Activated T-cell treated with anti-CD3 and anti-CD28 coated beads, Interleukin-2, amount 50 U/mL, for 48 hours (primary cell): ENCODE measurements around the gene DOCK3.
"Not testable (repeated sequence)": the region's sequence is repeated elsewhere in the genome, so short reads cannot be mapped to it uniquely, and the experiment has no call there.

Experiments used
- DNase-seq, 2 experiments: peaks; one replicate each; pipeline ENCODE4 v3.0.0-alpha.2; 2020

DOCK3 gene

DNA sequence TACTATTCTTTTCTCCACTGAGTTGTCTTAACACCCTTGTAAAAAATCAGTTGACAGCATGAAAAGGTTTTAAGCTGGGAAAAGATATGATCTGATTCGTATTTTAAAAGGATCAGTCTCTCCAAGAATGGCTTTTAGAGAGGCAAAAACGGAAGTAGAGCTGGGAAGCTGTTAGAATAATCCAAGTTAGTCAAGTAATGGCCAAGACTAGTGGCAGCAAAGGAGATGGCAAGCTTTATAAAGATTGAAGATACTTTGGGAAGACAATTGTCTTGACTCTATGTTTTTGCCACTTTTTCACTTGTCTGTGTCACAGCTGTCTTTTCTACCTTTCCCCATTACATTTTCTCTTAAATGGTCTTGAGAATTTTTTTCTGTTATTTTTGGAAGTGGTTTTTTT lies 466.8 kb downstream of the DOCK3 start:
- no peak for DNase-seq

DNA sequence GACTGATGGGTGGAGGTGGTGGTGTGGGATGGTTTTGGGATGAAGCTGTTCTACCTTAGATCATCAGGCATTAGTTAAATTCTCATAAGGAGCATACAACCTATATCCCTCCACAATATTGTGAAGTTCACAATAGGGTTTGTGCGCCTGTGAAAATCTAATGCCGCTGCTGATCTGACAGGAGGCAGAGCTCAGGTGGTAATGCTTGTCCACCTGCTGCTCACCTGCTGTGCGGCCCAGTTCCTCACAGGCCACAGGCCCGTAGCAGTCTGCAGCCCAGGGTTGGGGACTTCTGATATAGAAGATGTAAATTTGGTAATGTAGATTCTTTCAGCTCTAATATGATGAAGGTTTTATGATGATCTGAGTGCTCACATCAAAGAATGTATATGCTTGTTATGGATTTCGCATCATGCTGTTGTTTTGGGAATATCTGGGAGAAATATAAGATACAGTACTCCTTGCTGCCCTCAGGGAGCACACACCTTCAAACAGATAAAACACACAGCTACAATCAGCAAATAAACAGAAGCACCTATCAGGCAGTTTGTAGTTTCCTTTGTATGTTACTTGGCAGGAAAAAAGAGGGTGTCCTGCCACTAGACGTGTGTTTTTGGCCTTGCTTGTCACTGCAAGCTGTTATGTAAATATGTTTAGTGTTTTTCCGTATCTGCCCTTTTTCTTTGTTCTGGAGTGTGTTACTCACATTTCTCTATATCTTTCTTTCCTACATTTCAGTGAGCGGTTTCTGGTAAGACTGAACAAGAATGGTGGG lies 471.3 kb downstream of the DOCK3 start:
- no peak for DNase-seq

DNA sequence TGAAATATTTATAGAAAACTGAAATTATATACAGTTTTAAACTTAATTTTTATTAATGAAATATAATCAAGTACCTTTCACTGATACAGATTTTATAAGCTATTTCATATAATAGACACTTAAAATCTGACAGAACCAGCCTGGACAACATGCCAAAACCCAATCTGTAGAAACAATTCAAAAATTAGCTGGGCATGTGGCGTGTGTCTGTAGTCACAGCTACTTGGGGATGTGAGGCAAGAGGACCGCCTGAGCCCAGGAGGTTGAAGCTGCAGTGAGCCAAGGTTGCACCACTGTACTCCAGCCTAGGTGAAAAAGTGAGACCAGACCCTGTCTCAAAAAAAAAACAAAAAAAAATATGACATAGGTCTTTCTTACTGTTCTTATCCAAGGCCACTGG lies 472.1 kb downstream of the DOCK3 start:
- no peak for DNase-seq

DNA sequence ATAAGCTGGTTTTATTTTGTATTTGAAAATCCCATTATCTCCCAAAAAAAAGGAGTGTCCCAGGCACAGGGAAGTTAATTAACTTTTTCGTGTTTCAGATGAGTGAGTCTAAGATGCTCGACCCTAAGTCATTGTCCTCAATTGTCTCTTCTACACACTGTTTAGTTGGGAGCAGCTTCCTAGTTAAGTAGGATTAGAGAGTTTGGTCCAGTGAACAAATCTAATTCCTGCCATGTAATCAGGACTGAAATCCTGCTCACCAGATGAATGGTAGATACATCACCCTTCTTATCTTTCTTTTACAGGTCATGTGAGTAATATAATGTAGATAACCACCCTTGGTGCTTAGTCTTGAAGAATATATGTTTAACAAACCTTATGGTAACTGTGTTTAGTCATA lies 481.4 kb downstream of the DOCK3 start:
- no peak for DNase-seq

DNA sequence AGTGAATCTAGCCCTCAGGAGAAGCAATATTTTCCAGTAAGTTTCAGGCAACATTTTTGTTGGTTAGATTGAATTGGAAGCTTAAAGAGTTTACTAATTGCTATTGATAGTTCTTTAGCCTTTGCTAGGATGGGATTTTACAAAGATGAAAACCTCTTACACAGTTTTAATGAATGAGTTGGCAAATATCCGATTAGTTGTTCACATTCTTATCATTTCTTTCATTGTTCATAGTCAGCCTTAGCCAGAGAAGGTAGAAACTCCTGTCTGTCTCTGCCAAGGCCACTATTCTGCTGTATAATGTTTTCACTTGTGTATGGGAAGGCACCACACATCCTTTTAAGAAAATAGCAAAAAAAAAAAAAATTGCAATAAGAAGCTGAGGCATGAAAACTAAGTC lies 488.3 kb downstream of the DOCK3 start:
- DNase-seq = no peak

DNA sequence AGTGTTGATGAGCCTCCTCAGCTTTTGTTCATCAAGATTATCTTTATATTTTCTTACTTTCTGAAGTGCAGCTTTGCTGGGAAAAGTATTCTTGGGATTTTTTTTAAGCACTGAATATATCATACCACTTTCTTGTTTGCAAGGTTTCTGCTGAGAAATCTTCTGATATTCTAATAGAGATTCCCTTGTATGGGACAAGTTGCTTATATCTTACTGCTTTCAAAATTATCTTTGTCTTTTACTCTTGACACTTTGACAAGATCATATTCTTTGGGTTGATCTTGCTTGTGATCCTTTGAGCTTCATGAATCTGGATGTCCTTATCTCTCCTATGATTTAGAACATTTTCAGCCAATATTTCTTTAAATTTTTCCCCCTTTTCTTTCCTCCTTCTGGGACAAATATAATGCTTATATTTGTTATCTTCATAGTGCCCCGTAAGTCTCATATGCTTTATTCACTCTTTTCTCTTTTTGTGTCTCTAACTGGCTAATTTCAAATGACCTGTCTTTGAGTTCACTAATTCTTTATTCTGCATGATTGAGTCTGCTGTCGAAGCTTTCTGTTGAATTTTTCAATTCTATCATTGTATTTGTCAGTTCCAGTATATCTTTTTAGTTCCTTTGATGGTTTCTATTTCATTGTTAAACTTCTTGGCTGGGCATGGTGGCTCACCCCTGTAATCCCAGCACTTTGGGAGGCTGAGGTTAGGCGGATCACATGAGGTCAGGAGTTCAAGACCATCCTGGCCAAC lies 499.0 kb downstream of the DOCK3 start:
- DNase-seq = no peak

DNA sequence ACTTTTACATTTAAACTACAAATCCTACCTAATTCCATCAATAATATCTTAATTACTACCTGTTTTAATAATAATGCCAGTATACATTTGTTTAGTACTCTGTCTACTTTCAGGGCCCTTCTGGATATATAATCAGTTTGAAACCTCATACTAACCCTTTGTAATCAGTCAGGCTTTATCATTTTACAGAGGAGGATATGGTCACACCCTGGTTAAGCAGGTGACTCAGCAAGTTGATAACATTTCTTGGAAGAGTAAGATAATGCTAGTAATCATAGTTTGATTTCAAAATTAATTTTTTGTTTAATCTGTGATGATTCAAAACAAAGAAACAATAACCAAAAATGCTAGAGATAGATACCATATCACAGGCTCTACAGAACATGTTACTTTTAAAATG lies 502.2 kb downstream of the DOCK3 start:
- no peak for DNase-seq

DNA sequence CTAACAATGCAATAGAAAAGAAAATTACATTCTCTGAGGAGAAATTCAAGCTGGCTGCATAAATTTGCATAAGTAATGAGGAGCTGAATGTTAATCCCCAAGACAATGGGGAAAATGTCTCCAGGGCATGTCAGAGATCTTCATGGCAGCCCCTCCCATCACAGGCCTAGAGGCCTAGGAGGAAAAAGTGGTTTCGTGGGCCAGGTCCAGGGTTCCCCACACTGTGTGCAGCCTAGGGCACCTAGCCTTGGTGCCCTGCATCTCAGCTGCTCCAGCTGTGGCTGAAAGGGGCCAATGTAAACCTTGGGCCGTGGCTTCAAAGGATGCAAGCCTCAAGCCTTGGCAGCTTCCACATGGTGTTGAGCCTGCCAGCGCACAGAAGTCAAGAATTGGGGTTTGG lies 511.7 kb downstream of the DOCK3 start:
- not testable (repeated sequence) for DNase-seq

DNA sequence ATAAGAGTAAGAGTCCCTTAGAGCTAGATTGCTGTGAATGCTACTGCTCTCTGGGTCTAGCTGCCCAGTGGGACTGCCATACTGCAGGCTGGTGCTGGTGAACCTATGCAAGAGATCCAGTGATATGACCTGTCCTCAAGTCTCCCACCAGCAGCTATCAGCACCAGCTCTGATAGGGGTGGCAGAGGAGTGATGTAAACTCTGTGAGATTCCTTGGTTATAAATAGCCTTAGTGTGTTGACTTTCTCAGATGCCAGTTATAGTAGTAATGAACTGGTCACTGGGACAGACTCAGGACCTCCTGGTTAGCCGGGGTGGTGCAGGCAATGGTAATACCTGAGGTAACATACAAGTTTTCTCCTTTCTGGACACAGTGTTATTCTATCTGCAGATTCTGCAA lies 515.5 kb downstream of the DOCK3 start:
- DNase-seq = no peak

DNA sequence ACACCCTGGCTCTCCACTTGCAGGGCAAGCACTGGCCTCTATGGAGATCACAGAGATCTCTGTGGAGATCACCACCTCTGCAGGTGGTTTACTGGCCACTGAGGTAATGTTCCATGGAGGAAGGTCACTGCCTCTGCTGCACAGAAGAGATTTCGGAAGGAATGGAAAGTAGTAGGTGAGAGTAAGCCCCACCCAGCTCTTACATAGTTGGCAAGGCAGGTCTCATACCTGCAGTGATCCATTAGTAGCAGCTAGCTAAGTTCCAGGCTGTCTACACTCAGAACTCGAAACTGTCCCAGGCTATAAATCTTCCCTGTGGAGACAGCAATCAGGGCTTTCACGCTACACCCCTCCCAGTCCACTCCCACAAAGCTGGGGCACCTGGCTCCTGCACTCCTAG lies 516.1 kb downstream of the DOCK3 start:
- DNase-seq = no peak

DNA sequence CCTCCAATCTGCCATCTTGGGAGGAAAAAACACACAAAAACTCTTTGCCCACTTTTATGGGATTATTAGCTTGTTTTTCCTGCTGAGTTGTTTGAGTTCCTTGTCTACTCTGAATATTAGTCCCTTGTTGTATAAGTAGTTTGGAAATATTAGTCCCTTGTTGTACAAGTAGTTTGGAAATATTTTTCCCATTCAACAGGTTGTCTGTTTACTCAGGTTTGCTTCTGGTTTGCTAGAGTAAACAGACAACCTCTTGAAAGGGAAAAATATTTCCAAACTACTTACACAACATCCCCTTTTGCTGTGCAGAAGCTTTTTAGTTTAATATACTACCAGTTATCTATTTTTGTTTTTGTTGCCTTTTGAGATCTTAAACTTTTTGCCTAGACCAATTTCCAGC lies 517.0 kb downstream of the DOCK3 start:
- DNase-seq = no peak

DNA sequence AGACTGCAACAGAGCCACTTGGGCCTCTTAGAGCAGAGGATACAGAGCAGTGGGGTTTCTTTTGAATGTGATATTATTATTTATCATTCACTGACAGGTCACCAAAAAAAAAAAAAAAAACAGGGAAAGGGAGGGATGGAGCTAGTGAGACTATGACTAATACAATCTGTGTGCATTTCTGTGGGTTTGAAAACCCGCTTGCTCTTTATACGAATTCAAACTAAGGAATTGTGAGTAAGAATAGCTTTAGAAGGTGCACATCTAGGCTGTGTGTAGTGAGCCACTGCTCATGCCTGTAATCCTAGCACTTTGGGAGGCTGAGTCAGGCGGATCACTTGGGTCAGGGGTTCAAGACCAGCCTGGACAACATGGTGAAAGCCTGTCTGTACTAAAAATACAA lies 523.8 kb downstream of the DOCK3 start:
- DNase-seq = no peak

DNA sequence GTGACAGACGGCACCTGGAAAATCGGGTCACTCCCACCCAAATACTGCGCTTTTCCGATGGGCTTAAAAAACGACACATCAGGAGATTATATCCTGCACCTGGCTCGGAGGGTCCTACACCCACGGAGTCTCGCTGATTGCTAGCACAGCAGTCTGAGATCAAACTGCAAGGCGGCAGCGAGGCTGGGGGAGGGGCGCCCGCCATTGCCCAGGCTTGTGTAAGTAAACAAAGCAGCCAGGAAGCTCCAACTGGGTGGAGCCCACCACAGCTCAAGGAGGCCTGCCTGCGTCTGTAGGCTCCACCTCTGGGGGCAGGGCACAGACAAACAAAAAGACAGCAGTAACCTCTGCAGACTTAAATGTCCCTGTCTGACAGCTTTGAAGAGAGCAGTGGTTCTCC lies 524.6 kb downstream of the DOCK3 start:
- not testable (repeated sequence) for DNase-seq

DNA sequence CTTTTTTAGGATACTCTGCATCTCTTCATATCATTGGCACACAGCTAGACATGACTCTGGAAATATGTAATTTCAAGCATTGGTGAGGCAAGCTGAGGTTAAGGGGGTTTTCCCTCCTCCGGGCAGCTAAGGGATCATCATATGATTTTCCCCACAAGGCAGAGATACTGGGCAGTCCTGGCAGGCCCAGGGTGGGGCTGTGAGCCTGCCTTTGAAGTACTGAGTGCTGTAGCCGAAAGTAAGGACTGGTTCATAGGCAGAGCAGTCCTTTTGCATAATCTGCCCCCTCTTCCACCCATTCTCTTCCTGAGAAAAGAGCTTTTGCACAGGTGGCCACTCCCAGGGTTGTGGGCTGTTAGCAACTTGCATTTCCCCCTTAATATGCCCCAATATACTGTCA lies 541.6 kb downstream of the DOCK3 start:
- no peak for DNase-seq

DNA sequence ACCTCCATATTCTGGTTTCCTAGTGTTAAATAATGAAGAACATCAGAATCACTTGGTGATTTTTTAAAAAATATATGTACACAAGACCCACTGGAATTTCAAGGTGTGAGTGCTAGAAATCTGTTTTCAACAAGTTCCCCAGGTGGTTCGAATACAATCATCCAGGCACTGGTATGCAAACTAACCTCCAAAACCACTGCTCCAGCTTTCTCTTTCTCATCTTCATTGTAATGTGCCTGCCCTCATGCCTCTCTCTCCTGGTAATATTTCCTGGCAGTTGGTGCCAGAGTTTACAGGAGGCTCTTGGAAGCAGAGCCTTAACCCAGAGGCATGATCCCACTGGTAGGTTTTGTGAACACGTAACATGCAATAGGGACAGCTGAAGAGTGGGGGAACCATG lies 547.2 kb downstream of the DOCK3 start:
- DNase-seq = no peak

DNA sequence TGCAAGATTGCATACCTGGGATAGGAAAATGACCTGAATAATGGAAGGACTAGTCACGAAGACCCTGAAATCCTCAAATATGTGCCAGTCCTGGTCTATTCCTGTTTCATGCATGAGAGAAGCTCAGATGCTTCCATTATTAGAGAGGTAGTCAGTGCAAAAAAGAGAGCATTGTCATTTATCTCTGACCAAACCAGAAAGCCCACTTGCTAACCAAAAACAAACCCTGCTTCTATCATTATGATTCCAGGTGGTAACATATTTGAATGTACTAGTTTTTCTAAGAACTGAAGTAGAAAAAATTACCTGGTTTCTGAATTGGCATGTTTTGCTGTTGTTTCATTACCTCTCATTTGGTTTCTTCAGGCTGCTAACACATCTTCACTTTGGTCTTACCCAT lies 549.6 kb downstream of the DOCK3 start:
- DNase-seq = no peak

DNA sequence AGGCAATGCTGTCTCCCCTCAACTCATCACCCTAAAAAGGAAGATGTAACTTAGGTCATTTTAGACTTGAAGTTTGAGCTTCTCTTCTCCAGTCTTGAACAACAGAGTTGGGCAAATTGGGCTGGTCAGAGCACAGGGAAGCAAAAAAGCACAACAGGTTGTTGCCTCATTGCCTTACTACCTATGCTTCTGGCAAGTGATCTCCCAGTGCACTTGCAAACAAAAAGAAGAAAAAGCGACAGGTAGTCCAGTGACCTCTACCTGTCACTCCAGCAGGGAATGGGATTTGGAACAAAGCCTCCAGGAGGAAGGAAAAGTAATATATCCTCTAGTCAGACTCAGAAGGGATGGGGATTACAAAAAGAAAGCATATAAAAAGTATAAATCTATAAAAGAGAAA lies 550.1 kb downstream of the DOCK3 start:
- no peak for DNase-seq

DNA sequence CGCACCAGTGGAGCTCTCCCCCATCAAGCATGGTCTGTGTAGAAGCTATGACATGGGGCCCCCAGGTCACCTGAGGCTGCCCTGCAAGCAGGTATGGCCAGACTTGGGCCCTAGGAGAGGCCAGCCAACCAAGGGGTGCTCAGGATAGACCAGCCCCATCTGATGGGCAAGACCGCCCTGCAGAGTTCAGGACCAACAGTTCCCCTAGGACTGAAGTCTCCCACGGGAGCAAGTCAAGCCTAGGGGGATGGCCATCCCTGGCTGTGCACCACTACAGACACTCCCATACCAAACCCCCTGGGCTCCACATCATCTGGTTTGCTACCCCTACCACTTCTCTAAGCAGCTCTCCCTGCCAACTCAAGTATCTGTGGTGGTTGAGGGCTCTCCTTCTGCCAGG lies 568.2 kb downstream of the DOCK3 start:
- DNase-seq = no peak

DNA sequence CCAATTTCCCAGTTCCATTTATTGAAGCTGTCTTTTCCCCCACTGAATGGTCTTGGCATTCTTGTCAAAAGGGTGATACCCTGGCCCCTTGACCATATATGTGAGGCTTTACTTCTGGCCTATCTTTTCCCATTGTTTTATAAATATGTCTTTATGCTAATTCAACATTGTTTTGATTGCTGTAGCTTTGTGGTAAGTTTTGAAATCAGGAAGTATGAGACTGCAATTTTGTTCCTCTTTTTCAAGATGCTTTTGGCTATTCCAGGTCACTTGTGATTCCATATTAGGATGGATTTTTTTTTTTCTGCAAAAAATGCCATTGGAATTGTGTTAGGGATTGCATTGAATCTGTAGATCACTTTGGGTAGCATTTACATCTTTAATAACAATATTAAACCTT lies 569.2 kb downstream of the DOCK3 start:
- DNase-seq = no peak

DNA sequence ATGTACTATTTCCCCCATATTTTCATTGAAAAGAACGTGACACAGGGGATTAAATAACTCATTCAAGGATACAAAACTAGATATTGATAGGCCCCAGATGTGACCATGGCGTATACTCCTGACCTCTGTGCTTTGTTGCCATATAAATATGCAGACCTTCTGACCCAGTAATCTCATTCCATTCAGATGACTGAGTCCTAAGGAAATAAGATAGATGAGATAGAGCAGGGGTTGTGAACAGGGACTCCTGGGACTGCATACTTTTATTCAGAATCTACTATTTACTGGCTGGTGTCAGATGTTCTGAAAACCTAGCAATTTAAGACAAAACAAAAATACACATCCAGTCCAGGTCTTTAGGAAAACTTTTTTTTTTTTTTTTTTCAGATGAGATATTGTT lies 571.1 kb downstream of the DOCK3 start:
- DNase-seq = no peak

DNA sequence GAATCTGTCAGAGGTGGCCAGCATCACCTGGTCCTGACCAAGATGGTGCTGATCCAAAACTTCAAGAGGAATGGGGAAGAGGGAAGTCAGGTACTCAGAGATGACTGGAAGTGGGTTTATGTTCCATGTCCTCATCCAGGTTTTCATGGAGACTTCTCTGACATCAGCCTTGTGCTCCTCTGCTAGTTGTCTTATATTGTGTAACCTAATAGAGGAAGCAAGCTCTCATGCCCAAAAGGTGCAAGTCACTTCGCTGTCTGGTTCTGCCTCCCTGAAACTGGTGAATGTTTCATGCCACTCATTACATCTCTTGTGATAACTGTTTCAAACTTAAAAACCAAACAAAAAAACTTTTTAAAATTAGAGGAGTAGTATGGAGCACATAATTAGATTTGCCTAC lies 583.1 kb downstream of the DOCK3 start:
- DNase-seq = no peak

DNA sequence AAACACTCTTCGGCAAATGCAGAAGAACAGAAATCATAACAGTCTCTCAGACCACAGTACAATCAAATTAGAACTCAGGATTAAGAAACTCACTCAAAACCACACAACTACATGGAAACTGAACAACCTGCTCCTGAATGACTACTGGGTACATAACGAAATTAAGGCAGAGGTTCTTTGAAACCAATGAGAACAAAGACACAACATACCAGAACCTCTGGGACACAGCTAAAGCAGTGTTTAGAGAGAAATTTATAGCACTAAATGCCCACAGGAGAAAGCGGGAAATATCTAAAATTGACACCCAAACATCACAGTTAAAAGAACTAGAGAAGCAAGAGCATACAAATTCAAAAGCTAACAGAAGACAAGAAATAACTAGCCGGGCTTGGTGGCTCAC lies 589.4 kb downstream of the DOCK3 start:
- not testable (repeated sequence) for DNase-seq

DNA sequence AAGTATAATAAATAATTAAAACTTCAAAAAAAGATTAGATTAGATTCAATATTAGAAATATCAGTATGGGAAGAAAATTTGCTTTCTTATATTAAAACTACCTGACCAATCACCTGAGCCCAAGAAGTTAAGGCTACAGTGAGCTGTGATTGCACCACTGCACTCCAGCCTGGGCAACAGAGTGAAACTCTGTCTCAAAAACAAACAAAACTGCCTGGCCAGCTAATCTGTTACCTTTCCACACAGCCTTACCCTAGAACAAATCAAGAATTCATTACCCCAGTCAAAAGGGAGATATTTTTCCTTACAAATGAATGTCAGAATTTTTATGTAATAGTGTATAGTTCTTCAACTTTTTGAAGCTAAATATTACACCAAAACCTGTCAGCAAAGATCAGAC lies 593.4 kb downstream of the DOCK3 start:
- DNase-seq = no peak

DNA sequence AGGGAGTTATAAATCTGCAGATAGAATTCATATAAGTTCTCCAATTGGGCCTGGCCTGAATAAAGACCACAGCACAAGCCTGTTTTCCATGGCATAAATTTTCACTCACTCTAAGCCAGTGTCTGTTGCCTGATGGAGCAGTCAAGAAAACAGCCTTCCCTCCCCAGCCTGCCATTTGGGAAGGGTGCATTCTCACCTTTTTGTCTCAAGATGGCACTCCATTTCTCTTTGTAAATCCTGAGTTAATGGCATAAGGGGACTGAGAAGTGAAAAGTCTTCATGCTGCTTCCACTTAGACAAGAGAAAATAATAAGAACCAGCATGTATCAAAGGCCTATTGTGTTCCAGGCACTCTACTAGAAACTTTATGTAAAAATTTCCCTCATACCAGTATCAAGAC lies 594.7 kb downstream of the DOCK3 start:
- DNase-seq = no peak

DNA sequence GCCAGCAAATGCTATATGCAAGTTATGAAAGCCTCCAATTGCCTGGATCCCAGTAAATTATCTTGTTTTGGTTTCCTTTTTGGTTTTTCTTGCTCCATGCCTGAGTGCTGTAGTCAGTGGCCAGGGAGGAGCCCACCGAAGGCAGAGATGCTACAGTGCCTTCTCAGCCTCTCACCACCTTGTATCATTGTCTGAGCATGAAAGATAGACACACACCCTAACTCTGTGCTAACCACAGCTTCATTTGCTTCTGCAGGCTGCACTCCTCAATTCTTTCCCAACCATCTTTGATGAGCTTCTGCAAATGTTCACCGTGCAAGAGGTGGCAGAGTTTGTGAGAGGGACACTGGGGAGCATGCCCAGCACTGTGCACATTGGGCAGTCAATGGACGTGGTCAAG lies 595.8 kb downstream of the DOCK3 start:
- no peak for DNase-seq
